Measurements from ENCODE around the gene IFI44.

DNA sequence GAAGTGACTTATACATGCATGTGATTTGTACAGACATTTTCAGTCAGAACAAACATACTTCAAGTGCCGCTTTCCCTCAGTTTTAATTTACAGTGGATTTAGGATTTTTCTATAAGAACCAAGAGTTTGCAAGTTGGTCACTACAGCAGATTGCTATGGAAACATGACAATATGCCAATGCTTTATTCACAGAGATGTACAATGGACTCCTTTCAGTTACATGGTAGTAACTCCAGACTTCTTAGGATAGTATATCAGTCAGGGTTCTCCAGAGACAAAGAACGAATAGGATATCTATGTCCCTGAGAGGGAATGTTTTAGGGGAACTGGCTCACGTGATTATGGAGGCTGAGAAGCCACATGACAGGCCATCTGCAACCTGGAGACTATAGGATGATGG lies 27.4 kb downstream of the IFI44 start:
- TF ChIP-seq, protein P1, sequence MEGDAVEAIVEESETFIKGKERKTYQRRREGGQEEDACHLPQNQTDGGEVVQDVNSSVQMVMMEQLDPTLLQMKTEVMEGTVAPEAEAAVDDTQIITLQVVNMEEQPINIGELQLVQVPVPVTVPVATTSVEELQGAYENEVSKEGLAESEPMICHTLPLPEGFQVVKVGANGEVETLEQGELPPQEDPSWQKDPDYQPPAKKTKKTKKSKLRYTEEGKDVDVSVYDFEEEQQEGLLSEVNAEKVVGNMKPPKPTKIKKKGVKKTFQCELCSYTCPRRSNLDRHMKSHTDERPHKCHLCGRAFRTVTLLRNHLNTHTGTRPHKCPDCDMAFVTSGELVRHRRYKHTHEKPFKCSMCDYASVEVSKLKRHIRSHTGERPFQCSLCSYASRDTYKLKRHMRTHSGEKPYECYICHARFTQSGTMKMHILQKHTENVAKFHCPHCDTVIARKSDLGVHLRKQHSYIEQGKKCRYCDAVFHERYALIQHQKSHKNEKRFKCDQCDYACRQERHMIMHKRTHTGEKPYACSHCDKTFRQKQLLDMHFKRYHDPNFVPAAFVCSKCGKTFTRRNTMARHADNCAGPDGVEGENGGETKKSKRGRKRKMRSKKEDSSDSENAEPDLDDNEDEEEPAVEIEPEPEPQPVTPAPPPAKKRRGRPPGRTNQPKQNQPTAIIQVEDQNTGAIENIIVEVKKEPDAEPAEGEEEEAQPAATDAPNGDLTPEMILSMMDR (IDR thresholded peaks at IDR 0.05): no peak
- TF ChIP-seq EZH2phosphoT487 (IDR thresholded peaks at IDR 0.05): no peak
- TF ChIP-seq EZH2 (IDR thresholded peaks at IDR 0.05): no peak

All from neural progenitor cell (in vitro differentiated cells).